ENCODE data around the gene APMAP.

The APMAP gene

DNA sequence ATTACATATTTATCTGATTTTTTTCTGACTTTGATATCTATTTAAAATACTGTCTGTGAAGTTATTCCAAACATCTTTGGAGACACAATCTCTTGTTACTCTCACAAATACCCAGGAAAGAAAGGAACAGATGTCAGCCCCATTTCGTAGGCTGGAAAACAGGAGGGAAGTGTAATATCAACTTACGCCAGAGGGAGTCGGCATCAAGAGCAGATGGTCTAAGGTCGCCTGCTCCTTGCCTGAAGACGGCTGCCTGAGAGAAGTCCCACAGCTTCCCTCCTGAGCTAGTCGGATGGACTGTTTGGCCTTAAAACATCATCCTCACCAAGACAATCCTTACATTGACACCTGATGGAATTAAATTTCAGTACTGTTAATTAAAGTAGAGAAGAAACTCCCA, 30.0 kb downstream of the APMAP start:
- DNase-seq (ENCODE audit: extremely low read depth, low read depth), result no peak
- TF ChIP-seq, protein P1, sequence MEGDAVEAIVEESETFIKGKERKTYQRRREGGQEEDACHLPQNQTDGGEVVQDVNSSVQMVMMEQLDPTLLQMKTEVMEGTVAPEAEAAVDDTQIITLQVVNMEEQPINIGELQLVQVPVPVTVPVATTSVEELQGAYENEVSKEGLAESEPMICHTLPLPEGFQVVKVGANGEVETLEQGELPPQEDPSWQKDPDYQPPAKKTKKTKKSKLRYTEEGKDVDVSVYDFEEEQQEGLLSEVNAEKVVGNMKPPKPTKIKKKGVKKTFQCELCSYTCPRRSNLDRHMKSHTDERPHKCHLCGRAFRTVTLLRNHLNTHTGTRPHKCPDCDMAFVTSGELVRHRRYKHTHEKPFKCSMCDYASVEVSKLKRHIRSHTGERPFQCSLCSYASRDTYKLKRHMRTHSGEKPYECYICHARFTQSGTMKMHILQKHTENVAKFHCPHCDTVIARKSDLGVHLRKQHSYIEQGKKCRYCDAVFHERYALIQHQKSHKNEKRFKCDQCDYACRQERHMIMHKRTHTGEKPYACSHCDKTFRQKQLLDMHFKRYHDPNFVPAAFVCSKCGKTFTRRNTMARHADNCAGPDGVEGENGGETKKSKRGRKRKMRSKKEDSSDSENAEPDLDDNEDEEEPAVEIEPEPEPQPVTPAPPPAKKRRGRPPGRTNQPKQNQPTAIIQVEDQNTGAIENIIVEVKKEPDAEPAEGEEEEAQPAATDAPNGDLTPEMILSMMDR (IDR thresholded peaks at IDR 0.05; ENCODE audit: low read depth, low read length), result no peak

DNA sequence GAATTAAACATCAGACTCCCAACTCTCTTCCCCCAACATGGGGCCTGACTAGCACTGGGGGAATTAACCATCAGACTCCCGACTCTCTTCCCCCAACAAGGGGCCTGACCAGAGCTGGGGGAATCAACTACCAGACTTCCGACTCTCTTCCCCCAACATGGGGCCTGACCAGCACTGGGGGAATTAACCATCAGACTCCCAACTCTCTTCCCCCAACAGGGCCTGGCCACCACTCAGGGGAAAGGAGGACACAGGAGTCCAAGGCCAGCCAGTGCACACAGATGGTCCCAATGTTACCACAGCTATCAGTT, 30.4 kb downstream of the APMAP start:
- DNase-seq (ENCODE audit: extremely low read depth, low read depth), result no peak

DNA sequence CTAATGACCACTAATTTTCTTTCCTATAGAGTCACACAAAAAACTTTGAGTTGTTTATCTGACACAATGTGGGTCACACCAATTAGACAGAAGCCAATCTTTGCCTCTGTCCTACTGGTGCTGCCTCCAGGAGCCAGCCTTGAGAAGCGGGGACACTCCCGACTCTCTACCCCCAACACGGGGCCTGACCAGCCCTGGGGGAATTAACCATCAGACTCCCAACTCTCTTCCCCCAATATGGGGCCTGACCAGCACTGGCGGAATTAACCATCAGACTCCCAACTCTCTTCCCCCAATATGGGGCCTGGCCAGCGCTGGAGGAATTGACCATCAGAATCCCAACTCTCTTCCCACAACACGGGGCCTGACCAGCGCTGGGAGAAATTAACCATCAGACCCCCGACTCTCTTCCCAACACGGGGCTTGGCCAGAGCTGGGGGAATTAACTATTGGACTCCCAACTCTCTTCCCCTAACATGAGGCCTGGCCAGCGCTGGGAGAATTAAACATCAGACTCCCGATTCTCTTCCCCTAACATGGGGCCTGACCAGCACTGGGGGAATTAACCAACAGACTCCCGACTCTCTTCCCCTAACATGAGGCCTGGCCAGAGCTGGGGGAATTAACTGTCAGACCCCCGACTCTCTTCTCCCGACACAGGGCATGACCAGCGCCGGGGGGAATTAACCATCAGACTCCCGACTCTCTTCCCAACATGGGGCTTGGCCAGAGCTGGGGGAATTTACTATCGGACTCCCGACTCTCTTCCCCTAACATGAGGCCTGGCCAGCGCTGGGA, 31.0 kb downstream of the APMAP start:
- no peak for DNase-seq (ENCODE audit: extremely low read depth, low read depth)
- TF ChIP-seq, protein P1 (IDR thresholded peaks at IDR 0.05; ENCODE audit: low read depth, low read length), result no peak

More for the DNA sequence above, 30.4 kb downstream of the APMAP start:
- TF ChIP-seq, protein P1 (IDR thresholded peaks at IDR 0.05; ENCODE audit: low read depth, low read length), result no peak

DNA sequence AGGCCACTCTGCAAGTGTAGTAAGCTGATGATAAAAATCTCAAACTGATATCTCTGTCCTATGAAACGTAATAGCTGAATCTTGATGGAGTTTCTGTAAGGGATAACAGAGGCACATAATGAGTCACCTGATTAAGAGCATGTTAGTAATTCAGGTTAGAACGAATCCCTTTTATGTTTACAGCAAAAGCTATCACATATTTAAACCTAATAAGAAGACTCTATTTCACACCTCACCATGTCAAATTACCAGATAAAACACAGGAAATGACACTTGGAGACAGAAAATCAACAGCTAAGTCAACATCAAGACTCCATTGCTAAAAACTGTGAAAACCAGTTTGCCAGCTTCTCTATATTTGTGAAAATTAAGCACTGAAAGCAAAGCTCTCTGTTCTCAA, 31.7 kb downstream of the APMAP start:
- TF ChIP-seq, protein P1 (IDR thresholded peaks at IDR 0.05; ENCODE audit: low read depth, low read length), result no peak
- DNase-seq (ENCODE audit: extremely low read depth, low read depth), result no peak

DNA sequence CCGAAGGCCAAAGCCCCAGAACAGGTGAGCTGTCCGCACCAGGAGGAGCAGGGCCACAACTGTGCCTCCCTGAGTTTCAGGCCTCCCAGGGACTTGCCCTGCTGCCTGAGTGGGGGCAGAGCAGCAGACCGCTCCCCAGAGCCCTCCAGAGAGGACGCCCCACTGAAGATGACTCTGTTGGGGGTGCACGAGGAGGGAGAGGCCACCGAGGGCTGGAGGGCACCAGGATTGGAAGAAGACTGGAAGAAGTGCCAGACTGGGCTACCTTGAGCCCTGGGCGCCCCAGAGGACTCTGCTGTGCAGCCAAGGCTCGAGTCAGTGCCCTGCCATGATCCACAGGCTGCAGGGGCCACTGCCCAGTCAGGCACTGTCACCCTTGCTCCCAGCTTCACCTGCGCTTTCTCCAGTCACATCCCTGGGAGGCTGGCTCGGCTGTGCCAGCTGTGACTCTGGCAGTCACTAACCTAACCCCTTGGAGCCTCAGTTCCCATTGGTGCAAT, 32.2 kb downstream of the APMAP start:
- no peak for DNase-seq (ENCODE audit: extremely low read depth, low read depth)
- TF ChIP-seq, protein P1 (IDR thresholded peaks at IDR 0.05; ENCODE audit: low read depth, low read length), result no peak

DNA sequence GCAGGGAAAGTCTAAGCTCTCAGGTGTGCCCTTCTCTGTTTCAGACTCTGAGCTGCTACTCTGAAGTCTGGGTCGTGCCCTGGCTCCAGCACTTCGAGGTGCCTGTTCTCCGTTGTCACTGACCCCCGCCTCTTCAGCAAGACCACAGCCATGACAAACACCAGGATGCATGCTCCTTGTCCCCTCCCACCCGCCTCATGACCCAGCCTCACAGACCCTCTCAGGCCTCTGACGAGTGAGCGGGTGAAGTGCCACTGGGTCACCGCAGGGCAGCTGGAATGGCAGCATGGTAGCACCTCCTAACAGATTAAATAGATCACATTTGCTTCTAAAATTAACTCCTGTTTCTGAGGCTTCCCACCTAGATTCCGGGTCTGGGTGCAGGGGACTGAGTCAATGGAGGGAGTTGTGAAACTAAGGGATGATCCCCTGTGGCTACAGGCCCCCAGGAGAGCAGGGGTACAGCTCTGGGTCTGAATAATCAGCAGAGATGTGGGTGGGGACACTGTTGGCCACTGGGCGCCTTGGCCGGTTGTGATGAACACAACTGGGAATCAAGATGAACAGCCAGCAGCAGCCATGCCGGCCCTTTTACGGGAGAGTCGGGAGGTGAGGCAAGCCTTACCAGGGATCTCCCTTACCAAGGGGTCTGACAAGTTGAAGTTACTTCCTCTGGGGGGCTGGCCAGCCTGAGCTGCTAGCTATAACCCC, 32.8 kb downstream of the APMAP start:
- DNase-seq (ENCODE audit: extremely low read depth, low read depth), result no peak

More for the DNA sequence above, 32.8 kb downstream of the APMAP start:
- TF ChIP-seq, protein P1 (IDR thresholded peaks at IDR 0.05; ENCODE audit: low read depth, low read length), result no peak

Measured in AG09319 (cell line).